SU-DHL-6 (cell line): ENCODE results near the gene RASA3.

Source experiments
- EZH2phosphoT487 ChIP-seq: fragments of 200-600 bp; sonication (generic), shearing (Covaris generic); conservative IDR thresholded peaks from 2 replicates; pipeline ENCODE4 v1.6.1; 2018; ENCODE audit warnings: mild to moderate bottlenecking, antibody characterized with exemption, low read length, moderate library complexity, mixed read lengths
- TF ChIP-seq, protein P1 (sequence below): fragments of 200-600 bp; sonication (generic); IDR thresholded peaks from one replicate; pipeline ENCODE4 v1.5.1; 2017; ENCODE audit warnings: antibody characterized with exemption, mild to moderate bottlenecking, low read length, moderate library complexity; ENCODE audit not compliant: insufficient read depth, poor library complexity, severe bottlenecking

DNA sequence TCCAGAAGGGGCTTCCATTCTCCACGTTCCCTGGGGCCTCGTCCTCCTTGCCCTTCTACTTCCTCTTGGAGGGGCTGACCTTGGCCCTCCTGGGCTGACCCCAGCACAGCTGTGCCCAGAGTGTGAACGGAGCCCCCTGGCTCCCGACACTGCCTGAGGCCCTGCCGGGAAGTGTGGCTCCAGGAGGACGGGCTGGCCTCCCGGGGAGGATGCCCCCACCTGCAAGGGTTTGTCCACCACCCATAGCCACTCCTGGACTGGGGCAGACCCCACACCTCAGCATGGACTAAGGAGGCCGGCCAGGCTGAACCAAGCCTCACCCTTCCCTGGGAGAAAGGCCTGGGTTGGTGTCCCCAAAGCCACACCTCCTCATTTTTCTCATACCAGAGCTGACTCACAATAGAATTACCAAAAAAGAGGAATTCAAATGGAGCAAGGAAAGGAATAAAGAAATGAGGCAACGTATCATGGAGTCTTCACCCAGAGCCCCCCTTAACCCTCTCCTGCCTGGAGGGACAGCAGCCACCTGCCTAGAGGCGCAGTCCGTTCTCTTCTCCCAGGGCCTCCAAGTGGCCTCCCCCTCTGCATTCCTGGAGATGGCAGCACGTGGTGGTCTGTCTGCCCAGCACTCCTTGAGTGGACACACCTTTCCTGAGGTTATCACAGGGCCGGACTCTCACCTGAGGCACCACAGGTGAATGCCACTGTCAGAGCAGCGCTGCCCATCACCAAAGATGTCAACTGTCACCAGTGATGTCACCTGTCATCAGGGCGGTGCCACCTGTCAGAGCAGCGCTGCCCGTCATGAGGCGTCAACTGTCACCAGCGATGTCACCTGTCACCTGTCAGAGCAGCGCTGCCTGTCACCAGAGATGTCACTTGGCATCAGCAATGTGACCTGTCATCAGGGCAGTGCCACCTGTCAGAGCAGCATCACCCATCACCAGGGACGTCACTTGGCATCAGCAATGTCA is 155.4 kb downstream of the RASA3 start:
- TF ChIP-seq EZH2phosphoT487: no peak
- TF ChIP-seq, protein P1, sequence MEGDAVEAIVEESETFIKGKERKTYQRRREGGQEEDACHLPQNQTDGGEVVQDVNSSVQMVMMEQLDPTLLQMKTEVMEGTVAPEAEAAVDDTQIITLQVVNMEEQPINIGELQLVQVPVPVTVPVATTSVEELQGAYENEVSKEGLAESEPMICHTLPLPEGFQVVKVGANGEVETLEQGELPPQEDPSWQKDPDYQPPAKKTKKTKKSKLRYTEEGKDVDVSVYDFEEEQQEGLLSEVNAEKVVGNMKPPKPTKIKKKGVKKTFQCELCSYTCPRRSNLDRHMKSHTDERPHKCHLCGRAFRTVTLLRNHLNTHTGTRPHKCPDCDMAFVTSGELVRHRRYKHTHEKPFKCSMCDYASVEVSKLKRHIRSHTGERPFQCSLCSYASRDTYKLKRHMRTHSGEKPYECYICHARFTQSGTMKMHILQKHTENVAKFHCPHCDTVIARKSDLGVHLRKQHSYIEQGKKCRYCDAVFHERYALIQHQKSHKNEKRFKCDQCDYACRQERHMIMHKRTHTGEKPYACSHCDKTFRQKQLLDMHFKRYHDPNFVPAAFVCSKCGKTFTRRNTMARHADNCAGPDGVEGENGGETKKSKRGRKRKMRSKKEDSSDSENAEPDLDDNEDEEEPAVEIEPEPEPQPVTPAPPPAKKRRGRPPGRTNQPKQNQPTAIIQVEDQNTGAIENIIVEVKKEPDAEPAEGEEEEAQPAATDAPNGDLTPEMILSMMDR: no peak
